ENCODE data around the gene AMER2. TPM values are rescaled to one million over a fixed set of nuclear protein-coding genes. Genes with fewer than 3 reads are reported as not detected.

AMER2 gene
- total and polyA plus RNA-seq, 10 donors: not detected

DNA sequence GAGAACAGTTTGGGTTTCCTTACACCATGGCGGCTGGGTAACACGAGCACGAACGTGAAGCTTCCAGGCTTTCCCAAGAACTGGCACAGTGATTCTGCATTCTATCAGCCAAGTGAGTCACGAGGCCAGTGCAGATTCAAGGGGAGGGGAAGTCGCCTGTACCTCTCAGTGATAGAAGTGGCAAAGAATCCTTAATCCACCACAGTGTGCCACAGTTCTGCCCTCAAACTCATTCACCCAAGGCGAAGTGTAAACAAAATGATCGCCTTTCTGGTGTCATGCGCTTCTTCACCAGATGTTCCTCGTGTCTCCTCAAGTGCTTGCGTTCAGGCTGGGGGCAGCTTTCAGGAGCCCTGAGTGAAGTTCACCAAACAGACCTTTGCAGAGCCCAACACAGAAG lies 24.9 kb upstream of the AMER2 start:
- no peaks in the 10 kb centered on the region for H3K36me3 ChIP-seq
- H3K4me3 ChIP-seq: no peak overlapping the region
- intact Hi-C loops (cut with DNase I; ENCODE audit: low total_unique reads): no loop called here
- H3K9me3 ChIP-seq: peaks cover 0 to 3% (median 0%) of the 10 kb centered on the region in 8 donors
- TF ChIP-seq POLR2A (IDR thresholded peaks at IDR 0.05) (no peak), POLR2AphosphoS5 (IDR thresholded peaks at IDR 0.05) (no peak)
- TF ChIP-seq, protein P1, sequence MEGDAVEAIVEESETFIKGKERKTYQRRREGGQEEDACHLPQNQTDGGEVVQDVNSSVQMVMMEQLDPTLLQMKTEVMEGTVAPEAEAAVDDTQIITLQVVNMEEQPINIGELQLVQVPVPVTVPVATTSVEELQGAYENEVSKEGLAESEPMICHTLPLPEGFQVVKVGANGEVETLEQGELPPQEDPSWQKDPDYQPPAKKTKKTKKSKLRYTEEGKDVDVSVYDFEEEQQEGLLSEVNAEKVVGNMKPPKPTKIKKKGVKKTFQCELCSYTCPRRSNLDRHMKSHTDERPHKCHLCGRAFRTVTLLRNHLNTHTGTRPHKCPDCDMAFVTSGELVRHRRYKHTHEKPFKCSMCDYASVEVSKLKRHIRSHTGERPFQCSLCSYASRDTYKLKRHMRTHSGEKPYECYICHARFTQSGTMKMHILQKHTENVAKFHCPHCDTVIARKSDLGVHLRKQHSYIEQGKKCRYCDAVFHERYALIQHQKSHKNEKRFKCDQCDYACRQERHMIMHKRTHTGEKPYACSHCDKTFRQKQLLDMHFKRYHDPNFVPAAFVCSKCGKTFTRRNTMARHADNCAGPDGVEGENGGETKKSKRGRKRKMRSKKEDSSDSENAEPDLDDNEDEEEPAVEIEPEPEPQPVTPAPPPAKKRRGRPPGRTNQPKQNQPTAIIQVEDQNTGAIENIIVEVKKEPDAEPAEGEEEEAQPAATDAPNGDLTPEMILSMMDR (IDR thresholded peaks at IDR 0.05 in 8 of 11, conservative IDR thresholded peaks at IDR 0.05 in 3 of 11): no peak
- no peak for DNase-seq
- peaks cover 0 to 31% (median 8%) of the 10 kb centered on the region in 7 donors for H3K27me3 ChIP-seq (replicated peaks in 1 of 7)
- no peak overlapping the region for H3K27ac ChIP-seq
- no peaks in the 10 kb centered on the region for H3K4me1 ChIP-seq
- WGBS, 5 donors: 86 to 90% (median 90%) methylated on average over 11 of the region's 11 CpGs

GRCh38 chr13:25192936-25193335 lies 20.8 kb upstream of the AMER2 start:
- intact Hi-C loops (cut with DNase I; ENCODE audit: low total_unique reads): no loop called here
- DNase-seq: no peak
- Histone ChIP-seq H3K36me3 (no peaks in the 10 kb centered on the region), H3K27ac (no peak overlapping the region), H3K27me3 (replicated peaks in 1 of 7) (peaks cover 0 to 49% (median 9%) of the 10 kb centered on the region in 7 donors), H3K4me3 (no peak overlapping the region), H3K9me3 (peaks cover 0 to 3% (median 0%) of the 10 kb centered on the region in 8 donors), H3K4me1 (no peaks in the 10 kb centered on the region)
- WGBS, 5 donors: 75 to 86% (median 79%) methylated on average over 8 of the region's 8 CpGs
- TF ChIP-seq POLR2A (IDR thresholded peaks at IDR 0.05) (no peak), POLR2AphosphoS5 (IDR thresholded peaks at IDR 0.05) (no peak)
- TF ChIP-seq, protein P1 (IDR thresholded peaks at IDR 0.05 in 8 of 11, conservative IDR thresholded peaks at IDR 0.05 in 3 of 11): no peak

DNA sequence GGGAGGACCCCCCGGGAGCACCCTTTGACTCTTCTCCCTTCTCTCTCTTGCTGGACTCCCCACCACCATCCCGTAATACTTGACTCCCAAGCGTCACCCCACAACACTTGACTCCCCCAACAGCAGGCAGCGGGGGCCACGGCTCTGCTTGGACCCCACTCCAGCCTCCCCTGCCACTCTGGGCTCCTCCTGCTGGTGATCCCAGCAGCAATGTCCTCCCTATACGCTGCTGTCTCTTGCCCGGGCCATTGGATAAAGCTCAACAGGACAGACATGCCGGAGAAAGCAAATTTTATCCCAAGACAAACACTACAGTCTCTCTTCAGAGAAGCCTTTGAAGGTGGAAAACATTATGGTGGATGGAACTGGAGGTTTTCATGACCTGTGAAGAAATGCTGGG lies 20.4 kb upstream of the AMER2 start:
- intact Hi-C loops (cut with DNase I; ENCODE audit: low total_unique reads): no loop called here
- 82 to 90% (median 87%) methylated on average over 8 of the region's 8 CpGs for WGBS, 5 donors
- Histone ChIP-seq H3K27ac (no peak overlapping the region), H3K4me1 (no peaks in the 10 kb centered on the region), H3K4me3 (no peak overlapping the region), H3K9me3 (peaks cover 0 to 3% (median 0%) of the 10 kb centered on the region in 8 donors), H3K27me3 (replicated peaks in 1 of 7) (peaks cover 0 to 54% (median 9%) of the 10 kb centered on the region in 7 donors), H3K36me3 (no peaks in the 10 kb centered on the region)
- TF ChIP-seq POLR2AphosphoS5 (IDR thresholded peaks at IDR 0.05): no peak
- no peak for TF ChIP-seq POLR2A (IDR thresholded peaks at IDR 0.05)
- no peak for DNase-seq

- peaks cover 0 to 3% (median 0%) of the 10 kb centered on the region in 8 donors for H3K9me3 ChIP-seq
- no peak overlapping the region for H3K27ac ChIP-seq
- 81 to 88% (median 82%) methylated on average over 2 of the region's 2 CpGs for WGBS, 5 donors
- H3K27me3 ChIP-seq (replicated peaks in 1 of 7): peaks cover 0 to 54% (median 9%) of the 10 kb centered on the region in 7 donors
- DNase-seq: no peak
- no peaks in the 10 kb centered on the region for H3K36me3 ChIP-seq
- TF ChIP-seq POLR2A (IDR thresholded peaks at IDR 0.05) (no peak), POLR2AphosphoS5 (IDR thresholded peaks at IDR 0.05) (no peak)
- TF ChIP-seq, protein P1 (IDR thresholded peaks at IDR 0.05 in 8 of 11, conservative IDR thresholded peaks at IDR 0.05 in 3 of 11): no peak
- intact Hi-C loops (cut with DNase I; ENCODE audit: low total_unique reads): no loop called here
- no peak overlapping the region for H3K4me3 ChIP-seq
- H3K4me1 ChIP-seq: no peaks in the 10 kb centered on the region
These were observed 20.0 kb upstream of the AMER2 start for GRCh38 chr13:25192052-25192451.

GRCh38 chr13:25190771-25191170 lies 18.7 kb upstream of the AMER2 start:
- H3K27me3 ChIP-seq (replicated peaks in 1 of 7): peaks cover 0 to 62% (median 9%) of the 10 kb centered on the region in 7 donors
- no peak for DNase-seq
- no peaks in the 10 kb centered on the region for H3K4me1 ChIP-seq
- TF ChIP-seq, protein P1 (IDR thresholded peaks at IDR 0.05 in 8 of 11, conservative IDR thresholded peaks at IDR 0.05 in 3 of 11): no peak
- TF ChIP-seq POLR2AphosphoS5 (IDR thresholded peaks at IDR 0.05): no peak
- TF ChIP-seq POLR2A (IDR thresholded peaks at IDR 0.05): no peak
- H3K27ac ChIP-seq: no peak overlapping the region
- no peak overlapping the region for H3K4me3 ChIP-seq
- intact Hi-C loops (cut with DNase I; ENCODE audit: low total_unique reads): no loop called here
- no peaks in the 10 kb centered on the region for H3K36me3 ChIP-seq
- peaks cover 0 to 3% (median 0%) of the 10 kb centered on the region in 8 donors for H3K9me3 ChIP-seq
- WGBS, 5 donors: 49 to 55% (median 52%) methylated on average over 4 of the region's 4 CpGs
